Suprapubic skin (tissue), 3 donors: ENCODE results near the gene GUCA1A.

Experiments used
- EP300 ChIP-seq: sonication (generic); formaldehyde crosslinking; IDR thresholded peaks from one replicate; pipeline ENCODE4 v1.6.1; 2017; ENCODE audit warnings: antibody characterized with exemption
- TF ChIP-seq, protein P1 (sequence below), 2 donors: fragments of 200-600 bp in 1 of 2; fragments of 450-650 bp in 1 of 2; sonication (generic) in 1 of 2; IDR thresholded peaks; one replicate each; pipeline ENCODE4 v1.5.1; 2016 to 2019; ENCODE audit warnings: antibody characterized with exemption in 2 of 2, mild to moderate bottlenecking in 1 of 2, moderate library complexity in 1 of 2

- TF ChIP-seq, protein P1, sequence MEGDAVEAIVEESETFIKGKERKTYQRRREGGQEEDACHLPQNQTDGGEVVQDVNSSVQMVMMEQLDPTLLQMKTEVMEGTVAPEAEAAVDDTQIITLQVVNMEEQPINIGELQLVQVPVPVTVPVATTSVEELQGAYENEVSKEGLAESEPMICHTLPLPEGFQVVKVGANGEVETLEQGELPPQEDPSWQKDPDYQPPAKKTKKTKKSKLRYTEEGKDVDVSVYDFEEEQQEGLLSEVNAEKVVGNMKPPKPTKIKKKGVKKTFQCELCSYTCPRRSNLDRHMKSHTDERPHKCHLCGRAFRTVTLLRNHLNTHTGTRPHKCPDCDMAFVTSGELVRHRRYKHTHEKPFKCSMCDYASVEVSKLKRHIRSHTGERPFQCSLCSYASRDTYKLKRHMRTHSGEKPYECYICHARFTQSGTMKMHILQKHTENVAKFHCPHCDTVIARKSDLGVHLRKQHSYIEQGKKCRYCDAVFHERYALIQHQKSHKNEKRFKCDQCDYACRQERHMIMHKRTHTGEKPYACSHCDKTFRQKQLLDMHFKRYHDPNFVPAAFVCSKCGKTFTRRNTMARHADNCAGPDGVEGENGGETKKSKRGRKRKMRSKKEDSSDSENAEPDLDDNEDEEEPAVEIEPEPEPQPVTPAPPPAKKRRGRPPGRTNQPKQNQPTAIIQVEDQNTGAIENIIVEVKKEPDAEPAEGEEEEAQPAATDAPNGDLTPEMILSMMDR (IDR thresholded peaks at IDR 0.05), result no peak
- no peak for TF ChIP-seq EP300
These were observed 12.4 kb downstream of the GUCA1A start for GRCh38 chr6:42185597-42185996.
